COLO668 (cell line): Measurements from ENCODE around the gene COMT.
"Not testable (repeated sequence)": the region's sequence is repeated elsewhere in the genome, so short reads cannot be mapped to it uniquely, and the experiment has no call there.

Experiments
- DNase-seq: peaks from one replicate; lab custom pipeline; 2025; ENCODE audit not compliant: unreplicated experiment; lab: John Stamatoyannopoulos, UW

Gene COMT

GRCh38 chr22:19928207-19928606 lies 13.4 kb upstream of the COMT start:
- no peak for DNase-seq

GRCh38 chr22:19929586-19930550 lies 11.7 kb upstream of the COMT start:
- no peak for DNase-seq

- DNase-seq = no peak
These were observed 10.8 kb upstream of the COMT start for GRCh38 chr22:19930551-19931486.

- no peak for DNase-seq
These were observed 10.1 kb upstream of the COMT start for GRCh38 chr22:19931514-19931913.

GRCh38 chr22:19932367-19933206 lies 9.0 kb upstream of the COMT start:
- DNase-seq = peak; percentile 68

- DNase-seq = peak; percentile 82
These were observed 8.0 kb upstream of the COMT start for GRCh38 chr22:19933341-19934241.

GRCh38 chr22:19935123-19935718 lies 6.4 kb upstream of the COMT start:
- DNase-seq = not testable (repeated sequence)

- no peak for DNase-seq
These were observed 5.1 kb upstream of the COMT start for GRCh38 chr22:19936513-19936912.

GRCh38 chr22:19937616-19938473 lies 3.7 kb upstream of the COMT start:
- DNase-seq = no peak

- no peak for DNase-seq
These were observed 822 bp upstream of the COMT start for GRCh38 chr22:19940536-19941364.

GRCh38 chr22:19942157-19943081 lies 847 bp downstream of the COMT start:
- DNase-seq = peak; percentile 19

GRCh38 chr22:19943082-19944026 lies 1.8 kb downstream of the COMT start:
- DNase-seq = peak; percentile 10

GRCh38 chr22:19948057-19948760 lies 6.6 kb downstream of the COMT start:
- no peak for DNase-seq

GRCh38 chr22:19951346-19951745 lies 9.8 kb downstream of the COMT start:
- DNase-seq = no peak
